Gastroesophageal sphincter (tissue), 3 donors: ENCODE data around the gene NBPF6.

Experiments
- CTCF ChIP-seq, 4 experiments: fragments of 200-600 bp in 2 of 4; fragments of 450-650 bp in 2 of 4; sonication (generic) in 1 of 4; IDR thresholded peaks; one replicate each; pipeline ENCODE4 v1.5.1; 2017 to 2019; ENCODE audit warnings: antibody characterized with exemption in 4 of 4, mild to moderate bottlenecking in 2 of 4, moderate library complexity in 2 of 4
- POLR2A ChIP-seq, 2 donors: fragments of 450-650 bp; IDR thresholded peaks; one replicate each; pipeline ENCODE4 v1.6.1; 2017; ENCODE audit warnings: antibody characterized with exemption in 2 of 2, mild to moderate bottlenecking in 2 of 2, moderate library complexity in 1 of 2
- POLR2AphosphoS5 ChIP-seq: sonication (generic); formaldehyde crosslinking; IDR thresholded peaks from one replicate; pipeline ENCODE4 v1.6.1; 2017; ENCODE audit warnings: antibody characterized with exemption

- no peak for TF ChIP-seq POLR2AphosphoS5
- no peak for TF ChIP-seq POLR2A (IDR thresholded peaks at IDR 0.05)
- no peak for TF ChIP-seq CTCF (IDR thresholded peaks at IDR 0.05)
Measured at GRCh38 chr1:108513044-108513415, 62.9 kb downstream of the NBPF6 start.
